ENCODE results near the gene C14orf180. TPM values are rescaled to one million over a fixed set of nuclear protein-coding genes. Genes with fewer than 3 reads are reported as not detected.

C14orf180 gene
- total and polyA plus RNA-seq, 9 donors = 0.12 to 0.40 (median 0.13) TPM; not detected in 2

GRCh38 chr14:104574536-104574935 lies 5.0 kb upstream of the C14orf180 start:
- no peak overlapping the region for H3K27ac ChIP-seq
- no peak for TF ChIP-seq CTCF (IDR thresholded peaks at IDR 0.05)
- no peak for TF ChIP-seq EP300 (IDR thresholded peaks at IDR 0.05)
- TF ChIP-seq POLR2A (IDR thresholded peaks at IDR 0.05) = no peak
- no peaks in the 10 kb centered on the region for H3K9me3 ChIP-seq
- intact Hi-C loops (cut with DNase I) = no loop called here
- H3K27me3 ChIP-seq = no peaks in the 10 kb centered on the region
- H3K4me1 ChIP-seq (ENCODE audit: insufficient read depth) = no peaks in the 10 kb centered on the region
- DNase-seq = no peak
- no peak overlapping the region for H3K4me3 ChIP-seq
- 56 to 72% (median 58%) methylated on average over 14 of the region's 14 CpGs for WGBS, 3 donors
- no peaks in the 10 kb centered on the region for H3K36me3 ChIP-seq

GRCh38 chr14:104574978-104575583 lies 4.5 kb upstream of the C14orf180 start:
- no peaks in the 10 kb centered on the region for H3K4me1 ChIP-seq (ENCODE audit: insufficient read depth)
- WGBS, 3 donors = 81 to 82% (median 82%) methylated on average over 22 to 31 of the region's 31 CpGs
- no peak for DNase-seq
- H3K27me3 ChIP-seq = no peaks in the 10 kb centered on the region
- intact Hi-C loops (cut with DNase I) = no loop called here
- TF ChIP-seq CTCF (IDR thresholded peaks at IDR 0.05) = no peak
- TF ChIP-seq EP300 (IDR thresholded peaks at IDR 0.05) = no peak
- no peak for TF ChIP-seq POLR2A (IDR thresholded peaks at IDR 0.05)
- no peaks in the 10 kb centered on the region for H3K36me3 ChIP-seq
- no peaks in the 10 kb centered on the region for H3K9me3 ChIP-seq
- no peak overlapping the region for H3K4me3 ChIP-seq
- no peak overlapping the region for H3K27ac ChIP-seq

DNA sequence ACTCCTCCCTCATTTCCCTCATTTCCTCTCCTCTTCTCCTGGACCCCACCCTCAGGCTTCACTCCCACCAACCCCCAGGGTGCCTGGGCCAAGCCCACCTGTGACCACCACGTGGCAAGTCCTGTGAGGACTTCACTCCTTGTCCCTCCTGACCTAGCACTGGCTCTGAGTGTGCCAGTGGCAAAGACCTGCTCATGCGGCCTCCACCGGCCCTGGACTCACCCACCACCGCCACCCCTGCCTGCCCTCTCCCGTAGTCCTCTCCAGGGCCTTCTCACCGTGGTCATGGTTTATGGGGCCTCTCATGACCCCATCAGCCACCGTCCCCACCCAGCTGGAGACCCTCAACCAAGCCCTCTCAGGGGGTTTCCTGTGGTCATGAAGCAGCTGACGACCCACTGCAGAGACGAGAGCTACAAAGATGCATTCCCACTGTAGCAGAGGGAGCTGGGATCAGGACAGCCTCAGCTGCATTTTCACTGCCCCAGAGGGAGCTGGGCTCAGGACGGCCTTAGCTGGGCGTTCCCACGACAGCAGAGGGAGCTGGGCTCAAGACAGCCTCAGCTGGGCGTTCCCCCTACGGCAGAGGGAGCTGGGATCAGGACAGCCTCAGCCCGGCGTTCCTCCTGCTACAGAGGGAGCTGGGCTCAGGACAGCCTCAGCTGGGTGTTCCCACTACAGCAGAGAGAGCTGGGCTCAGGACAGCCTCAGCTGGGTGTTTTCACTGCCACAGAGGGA lies 3.2 kb upstream of the C14orf180 start:
- Histone ChIP-seq H3K27me3 (no peaks in the 10 kb centered on the region), H3K36me3 (no peaks in the 10 kb centered on the region), H3K9me3 (no peaks in the 10 kb centered on the region), H3K27ac (no peak overlapping the region), H3K4me1 (ENCODE audit: insufficient read depth) (no peaks in the 10 kb centered on the region), H3K4me3 (no peak overlapping the region)
- no peak for DNase-seq
- TF ChIP-seq EP300 (IDR thresholded peaks at IDR 0.05) (no peak), POLR2A (IDR thresholded peaks at IDR 0.05) (no peak), CTCF (IDR thresholded peaks at IDR 0.05) (no peak)
- WGBS, 3 donors = 51 to 56% (median 53%) methylated on average over 16 of the region's 16 CpGs
- intact Hi-C loops (cut with DNase I) = no loop called here

DNA sequence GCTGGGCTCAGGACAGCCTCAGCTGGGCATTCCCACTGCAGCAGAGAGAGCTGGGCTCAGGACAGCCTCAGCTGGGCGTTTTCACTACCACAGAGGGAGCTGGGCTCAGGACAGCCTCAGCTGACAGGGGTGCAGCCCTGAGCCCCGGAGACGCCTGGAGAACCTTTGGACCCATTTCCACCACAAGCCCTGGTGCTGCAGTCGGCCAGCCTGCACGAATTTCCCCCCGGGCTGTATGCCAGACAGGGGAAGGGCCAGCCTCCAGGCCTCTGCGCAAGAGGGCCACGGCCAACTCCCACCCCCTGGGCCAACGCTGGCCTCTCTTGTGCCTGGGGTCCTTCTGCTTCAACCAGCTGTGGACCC lies 2.6 kb upstream of the C14orf180 start:
- intact Hi-C loops (cut with DNase I) = no loop called here

More for the DNA sequence above, 2.6 kb upstream of the C14orf180 start:
- 25 to 32% (median 30%) methylated on average over 9 of the region's 9 CpGs for WGBS, 3 donors
- DNase-seq = no peak
- no peak overlapping the region for H3K27ac ChIP-seq
- no peak overlapping the region for H3K4me3 ChIP-seq
- TF ChIP-seq EP300 (IDR thresholded peaks at IDR 0.05) (no peak), CTCF (IDR thresholded peaks at IDR 0.05) (no peak), POLR2A (IDR thresholded peaks at IDR 0.05) (no peak)
- no peaks in the 10 kb centered on the region for H3K36me3 ChIP-seq
- no peaks in the 10 kb centered on the region for H3K27me3 ChIP-seq
- no peaks in the 10 kb centered on the region for H3K9me3 ChIP-seq
- H3K4me1 ChIP-seq (ENCODE audit: insufficient read depth) = no peaks in the 10 kb centered on the region

All from ovary (tissue), 9 donors.